SU-DHL-6 (cell line): ENCODE results near the gene ABCC12.

Experiments used
- H2AFZ ChIP-seq: fragments of 200-600 bp; sonication (generic); 2 replicates; pipeline ENCODE4 v1.6.1; 2014; ENCODE audit warnings: low read depth, mild to moderate bottlenecking, moderate library complexity, mixed read lengths, antibody characterized with exemption, low read length; ENCODE audit not compliant: severe bottlenecking
- H3F3A ChIP-seq: fragments of 200-600 bp; shearing (Covaris generic); 2 replicates; pipeline ENCODE4 v1.6.0; 2016; ENCODE audit warnings: antibody characterized with exemption, mild to moderate bottlenecking; ENCODE audit not compliant: insufficient read depth
- H3K27ac ChIP-seq: fragments of 200-600 bp; sonication (generic); 2 replicates; pipeline ENCODE4 v1.5.1; 2016; ENCODE audit warnings: low read depth, mild to moderate bottlenecking, low read length, moderate library complexity, mixed read lengths
- H3K27me3 ChIP-seq: fragments of 200-600 bp; sonication (generic), shearing (Covaris generic); 2 replicates; pipeline ENCODE4 v1.6.0; 2014; ENCODE audit warnings: mild to moderate bottlenecking, low read length
- H3K36me3 ChIP-seq: fragments of 200-600 bp; sonication (generic); 2 replicates; pipeline ENCODE4 v1.6.1; 2014; ENCODE audit warnings: mild to moderate bottlenecking, low read length, mixed read lengths
- H3K4me2 ChIP-seq: fragments of 300-600, 200-600 bp; shearing (Covaris generic), sonication (generic); 2 replicates; pipeline ENCODE4 v1.6.0; 2014; ENCODE audit warnings: low read length, low read depth, mild to moderate bottlenecking; ENCODE audit not compliant: poor library complexity, severe bottlenecking
- H3K4me3 ChIP-seq: fragments of 200-600 bp; sonication (generic); 2 replicates; pipeline ENCODE4 v1.5.1; 2014; ENCODE audit warnings: antibody characterized with exemption, low read length, mild to moderate bottlenecking, mixed read lengths; ENCODE audit not compliant: insufficient read depth, poor library complexity, severe bottlenecking
- H3K79me2 ChIP-seq: fragments of 200-600 bp; sonication (generic); 2 replicates; pipeline ENCODE4 v1.6.1; 2014; ENCODE audit warnings: mild to moderate bottlenecking, low read length, moderate library complexity; ENCODE audit not compliant: insufficient read depth
- H3K9ac ChIP-seq: fragments of 200-600 bp; sonication (generic); 2 replicates; pipeline ENCODE4 v1.7.0; 2014; ENCODE audit warnings: mild to moderate bottlenecking, low read length
- H3K9me2 ChIP-seq: fragments of 200-600 bp; sonication (generic); replicated peaks from 2 replicates; pipeline ENCODE4 v1.6.1; 2014; ENCODE audit warnings: low read length; ENCODE audit not compliant: insufficient read depth
- H3K9me3 ChIP-seq: fragments of 200-600 bp; sonication (generic); 2 replicates; pipeline ENCODE4 v1.6.1; 2014; ENCODE audit warnings: low read length, mixed read lengths; ENCODE audit not compliant: insufficient read depth
- H4K20me1 ChIP-seq: fragments of 200-600 bp; sonication (generic); 2 replicates; pipeline ENCODE4 v1.6.1; 2014; ENCODE audit warnings: low read depth, mild to moderate bottlenecking, antibody characterized with exemption, low read length, moderate library complexity, mixed read lengths
- EZH2phosphoT487 ChIP-seq: fragments of 200-600 bp; sonication (generic), shearing (Covaris generic); conservative IDR thresholded peaks from 2 replicates; pipeline ENCODE4 v1.6.1; 2018; ENCODE audit warnings: mild to moderate bottlenecking, antibody characterized with exemption, low read length, moderate library complexity, mixed read lengths
- TF ChIP-seq, protein P1 (sequence below): fragments of 200-600 bp; sonication (generic); IDR thresholded peaks from one replicate; pipeline ENCODE4 v1.5.1; 2017; ENCODE audit warnings: antibody characterized with exemption, mild to moderate bottlenecking, low read length, moderate library complexity; ENCODE audit not compliant: insufficient read depth, poor library complexity, severe bottlenecking

Gene ABCC12

DNA sequence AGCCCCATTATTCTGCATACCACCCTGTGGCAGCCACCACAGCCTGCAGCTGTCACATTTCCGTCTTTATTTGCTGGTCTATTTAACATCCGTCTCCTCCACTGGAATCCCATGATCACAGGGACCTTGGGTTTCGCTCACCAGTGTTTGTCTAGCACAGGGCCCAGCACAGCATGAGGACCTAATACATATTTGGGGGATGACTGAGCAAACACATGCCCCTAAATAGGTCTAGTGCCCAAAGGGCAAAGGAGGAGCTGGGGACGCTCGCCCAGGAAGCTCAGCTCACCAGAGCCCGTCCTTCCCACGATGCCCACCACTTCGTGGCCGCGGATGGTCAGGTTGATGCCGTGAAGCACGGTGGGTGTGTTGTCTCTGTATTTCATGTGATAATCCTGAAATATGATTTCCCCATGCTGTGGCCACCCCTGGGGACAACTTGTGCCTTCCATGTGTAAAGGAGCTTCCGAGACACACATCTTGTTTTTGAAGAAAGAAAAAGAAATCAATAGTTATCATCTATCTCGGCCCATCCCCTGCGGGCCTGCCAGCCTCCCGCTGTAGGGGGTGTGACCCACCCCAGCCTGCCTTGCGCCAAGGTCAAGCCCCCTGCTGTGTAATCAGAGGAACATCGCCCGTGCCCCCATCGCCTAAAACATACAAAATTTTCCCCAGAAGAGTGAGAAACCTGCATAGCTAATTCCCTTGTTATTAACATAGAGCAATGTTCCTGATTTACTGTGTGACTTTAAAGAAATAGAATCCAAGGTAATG lies 21.0 kb upstream of the ABCC12 start:
- no peaks in the 10 kb centered on the region for H3F3A ChIP-seq
- no peak overlapping the region for H3K9ac ChIP-seq
- H3K27me3 ChIP-seq: no peaks in the 10 kb centered on the region
- H3K27ac ChIP-seq: no peak overlapping the region
- no peaks in the 10 kb centered on the region for H4K20me1 ChIP-seq
- H3K9me3 ChIP-seq: no peaks in the 10 kb centered on the region
- TF ChIP-seq, protein P1, sequence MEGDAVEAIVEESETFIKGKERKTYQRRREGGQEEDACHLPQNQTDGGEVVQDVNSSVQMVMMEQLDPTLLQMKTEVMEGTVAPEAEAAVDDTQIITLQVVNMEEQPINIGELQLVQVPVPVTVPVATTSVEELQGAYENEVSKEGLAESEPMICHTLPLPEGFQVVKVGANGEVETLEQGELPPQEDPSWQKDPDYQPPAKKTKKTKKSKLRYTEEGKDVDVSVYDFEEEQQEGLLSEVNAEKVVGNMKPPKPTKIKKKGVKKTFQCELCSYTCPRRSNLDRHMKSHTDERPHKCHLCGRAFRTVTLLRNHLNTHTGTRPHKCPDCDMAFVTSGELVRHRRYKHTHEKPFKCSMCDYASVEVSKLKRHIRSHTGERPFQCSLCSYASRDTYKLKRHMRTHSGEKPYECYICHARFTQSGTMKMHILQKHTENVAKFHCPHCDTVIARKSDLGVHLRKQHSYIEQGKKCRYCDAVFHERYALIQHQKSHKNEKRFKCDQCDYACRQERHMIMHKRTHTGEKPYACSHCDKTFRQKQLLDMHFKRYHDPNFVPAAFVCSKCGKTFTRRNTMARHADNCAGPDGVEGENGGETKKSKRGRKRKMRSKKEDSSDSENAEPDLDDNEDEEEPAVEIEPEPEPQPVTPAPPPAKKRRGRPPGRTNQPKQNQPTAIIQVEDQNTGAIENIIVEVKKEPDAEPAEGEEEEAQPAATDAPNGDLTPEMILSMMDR: no peak
- no peak for TF ChIP-seq EZH2phosphoT487
- no peak overlapping the region for H3K4me3 ChIP-seq
- no peaks in the 10 kb centered on the region for H3K9me2 ChIP-seq
- no peak overlapping the region for H3K4me2 ChIP-seq
- H3K36me3 ChIP-seq: no peaks in the 10 kb centered on the region
- H2AFZ ChIP-seq: no peak overlapping the region
- H3K79me2 ChIP-seq: no peaks in the 10 kb centered on the region

DNA sequence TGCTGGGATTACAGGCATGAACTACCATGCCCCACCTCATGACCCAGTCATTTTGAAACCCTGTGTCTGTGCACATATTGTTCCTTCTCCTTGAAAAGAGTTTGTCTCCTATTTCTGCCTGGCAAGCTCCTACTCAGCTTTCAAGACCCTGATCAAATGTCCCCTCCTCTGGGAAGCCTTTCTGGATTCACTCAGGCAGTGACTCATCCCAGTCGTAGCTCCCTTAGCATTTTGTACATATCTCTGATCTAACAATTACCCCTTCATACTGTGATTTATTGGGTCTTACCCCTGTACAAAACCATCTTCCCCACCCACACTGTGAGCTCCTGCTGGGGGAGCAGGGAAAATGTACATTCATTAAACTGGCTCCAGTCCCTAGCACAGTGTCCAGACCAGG lies 18.1 kb upstream of the ABCC12 start:
- Histone ChIP-seq H3K27ac (no peak overlapping the region), H3K9ac (no peak overlapping the region), H3K9me2 (no peaks in the 10 kb centered on the region), H3K27me3 (no peaks in the 10 kb centered on the region), H3K9me3 (no peaks in the 10 kb centered on the region), H3F3A (no peaks in the 10 kb centered on the region), H4K20me1 (no peaks in the 10 kb centered on the region), H3K4me3 (no peak overlapping the region), H3K36me3 (no peaks in the 10 kb centered on the region), H3K79me2 (no peaks in the 10 kb centered on the region), H3K4me2 (no peak overlapping the region), H2AFZ (no peak overlapping the region)
- no peak for TF ChIP-seq EZH2phosphoT487
- TF ChIP-seq, protein P1: no peak

DNA sequence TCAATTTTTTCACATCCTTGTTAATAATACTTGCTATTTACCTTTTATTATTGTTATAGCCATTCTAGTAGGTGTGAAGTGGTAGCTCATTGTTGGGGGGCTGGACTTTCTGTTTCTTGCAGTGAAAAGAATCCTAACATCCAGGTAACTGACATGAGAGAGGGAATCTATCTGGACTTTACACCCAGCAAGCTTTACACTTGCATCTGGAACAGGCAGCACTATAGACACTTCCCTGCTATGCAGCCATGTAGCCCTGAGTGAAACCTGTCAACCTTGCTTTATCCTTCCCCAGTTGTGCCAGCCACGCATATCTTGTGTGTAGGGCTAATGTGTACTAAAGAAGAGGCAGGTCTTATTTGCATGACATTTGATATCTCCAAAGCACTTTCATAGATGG lies 16.9 kb upstream of the ABCC12 start:
- H3K36me3 ChIP-seq: no peaks in the 10 kb centered on the region
- H3K9ac ChIP-seq: no peak overlapping the region
- no peaks in the 10 kb centered on the region for H3F3A ChIP-seq
- H3K27ac ChIP-seq: no peak overlapping the region
- H3K9me2 ChIP-seq: no peaks in the 10 kb centered on the region
- no peak for TF ChIP-seq EZH2phosphoT487
- H3K4me3 ChIP-seq: no peak overlapping the region
- H3K9me3 ChIP-seq: no peaks in the 10 kb centered on the region
- H3K27me3 ChIP-seq: no peaks in the 10 kb centered on the region
- H4K20me1 ChIP-seq: no peaks in the 10 kb centered on the region
- no peak overlapping the region for H2AFZ ChIP-seq
- no peaks in the 10 kb centered on the region for H3K79me2 ChIP-seq
- no peak overlapping the region for H3K4me2 ChIP-seq

DNA sequence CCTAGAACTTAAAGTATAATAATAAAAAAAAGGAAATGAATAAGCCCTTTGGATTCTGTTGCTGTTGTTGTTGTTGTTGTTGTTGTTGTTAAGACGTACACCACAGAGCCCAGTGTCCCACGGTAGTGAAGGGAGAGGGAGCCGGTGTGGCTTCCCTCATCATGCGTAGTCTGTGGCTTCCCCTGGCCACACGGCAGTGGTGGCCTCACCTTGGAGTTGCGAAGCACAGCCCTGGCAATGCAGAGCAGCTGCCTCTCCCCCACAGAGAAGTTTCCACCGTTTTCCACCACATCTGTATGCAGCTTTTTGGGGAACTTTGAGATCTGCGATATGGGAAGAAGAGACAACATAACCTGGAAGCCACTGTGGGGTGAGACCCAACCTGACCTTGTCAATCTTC lies 14.1 kb upstream of the ABCC12 start:
- no peaks in the 10 kb centered on the region for H3K36me3 ChIP-seq
- H3K9ac ChIP-seq: no peak overlapping the region
- no peak overlapping the region for H3K27ac ChIP-seq
- TF ChIP-seq, protein P1: no peak
- TF ChIP-seq EZH2phosphoT487: no peak
- no peaks in the 10 kb centered on the region for H3K79me2 ChIP-seq
- H3K4me3 ChIP-seq: no peak overlapping the region
- no peaks in the 10 kb centered on the region for H3K9me3 ChIP-seq
- no peaks in the 10 kb centered on the region for H3F3A ChIP-seq
- H3K27me3 ChIP-seq: no peaks in the 10 kb centered on the region
- no peaks in the 10 kb centered on the region for H4K20me1 ChIP-seq
- H2AFZ ChIP-seq: no peak overlapping the region
- no peak overlapping the region for H3K4me2 ChIP-seq
- H3K9me2 ChIP-seq: no peaks in the 10 kb centered on the region
